GM21381 (cell line): ENCODE measurements around the gene TMEM178B.
"Not testable (repeated sequence)": the region's sequence is repeated elsewhere in the genome, so short reads cannot be mapped to it uniquely, and the experiment has no call there.

Experiments
- ATAC-seq: cut with Tn5 transposase; IDR thresholded peaks from one replicate; pipeline ENCODE4 v1.9.1; 2021; ENCODE audit warnings: mild to moderate bottlenecking, moderate library complexity; ENCODE audit not compliant: unreplicated experiment

Gene TMEM178B

DNA sequence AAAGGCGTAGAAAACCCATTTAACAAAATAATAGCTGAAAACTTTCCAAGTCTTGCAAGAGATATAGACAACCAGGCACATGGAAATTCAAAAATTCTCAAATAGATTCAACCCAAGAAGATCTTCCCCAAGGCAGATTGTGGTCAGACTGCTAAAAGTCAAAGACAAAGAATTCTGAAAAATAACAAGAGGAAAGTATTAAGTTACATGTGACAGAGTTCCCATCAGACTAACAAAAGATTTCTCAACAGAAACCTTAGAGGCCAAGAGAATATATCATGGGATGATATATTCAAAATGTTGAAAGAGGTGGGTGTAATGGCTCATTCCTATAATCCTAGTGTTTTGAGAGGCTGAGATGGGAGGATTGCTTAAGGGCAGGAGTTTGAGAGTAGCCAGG lies 59.8 kb downstream of the TMEM178B start:
- ATAC-seq: no peak

DNA sequence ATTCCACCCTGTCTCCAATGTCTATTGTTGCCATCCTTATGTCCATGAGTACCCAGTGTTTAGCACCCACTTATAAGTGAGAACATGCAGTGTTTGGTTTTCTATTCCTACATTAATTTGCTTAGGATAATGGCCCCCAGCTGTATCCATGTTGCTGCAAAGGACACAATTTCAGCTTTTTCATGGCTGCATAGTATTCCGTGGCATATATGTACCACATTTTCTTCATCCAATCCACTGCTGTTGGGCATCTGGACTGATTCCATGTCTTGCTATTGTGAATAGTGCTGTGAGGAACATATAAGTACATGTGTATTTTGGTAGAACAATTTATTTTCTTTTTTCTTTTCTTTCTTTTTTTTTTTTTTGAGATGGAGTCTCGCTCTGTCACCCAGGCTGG lies 68.2 kb downstream of the TMEM178B start:
- no peak for ATAC-seq

DNA sequence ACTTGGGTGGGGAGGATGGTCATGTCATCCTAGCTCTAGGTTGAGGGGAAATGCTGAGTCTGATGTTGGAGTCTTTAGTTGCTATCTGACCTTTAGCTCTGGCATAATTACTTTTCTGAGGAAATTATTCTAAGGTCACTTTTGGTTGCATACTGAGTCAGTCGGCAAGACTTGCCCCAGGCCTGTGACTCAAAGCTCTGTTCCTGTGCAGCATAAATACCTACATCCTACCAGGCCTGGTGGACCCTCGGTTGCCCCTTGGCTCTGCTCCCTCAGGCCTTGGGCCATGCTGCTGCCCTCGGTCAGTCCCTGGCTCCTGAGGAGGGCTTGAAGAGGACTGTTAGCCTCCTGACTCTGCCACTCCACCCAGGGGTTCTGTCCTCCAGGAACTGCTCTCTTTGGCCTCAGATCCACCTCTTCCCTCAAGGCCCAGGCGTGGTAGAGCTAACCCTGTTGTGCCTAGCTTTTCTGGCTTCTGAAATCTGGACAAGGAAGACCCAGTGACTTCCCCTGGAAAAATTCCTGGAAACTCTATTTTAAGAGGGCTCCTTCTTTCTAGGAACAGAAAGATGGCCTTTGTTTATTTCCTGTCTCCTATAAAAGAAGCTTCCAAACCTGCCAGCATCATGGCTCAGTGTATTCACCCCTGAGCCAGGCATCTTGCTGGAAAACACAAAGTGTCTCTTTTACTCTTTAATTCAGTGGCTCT lies 71.2 kb downstream of the TMEM178B start:
- ATAC-seq: no peak

DNA sequence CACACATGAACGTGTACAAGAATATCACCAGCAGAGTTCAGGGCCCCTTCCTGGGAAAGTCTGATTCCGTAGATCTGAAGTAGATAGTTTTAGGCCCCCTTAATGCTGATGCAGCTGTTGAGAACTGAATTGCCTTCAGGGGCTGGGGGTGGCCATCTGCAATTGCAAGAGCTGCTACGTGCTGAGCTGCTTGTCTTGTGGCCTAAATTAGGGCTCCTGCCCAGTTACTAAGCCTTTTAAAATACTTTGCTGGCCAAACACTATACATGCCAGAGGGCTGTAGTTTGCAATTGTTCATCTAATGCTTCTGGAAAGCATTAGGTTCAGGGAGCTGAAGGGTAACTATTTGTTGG lies 71.7 kb downstream of the TMEM178B start:
- no peak for ATAC-seq

DNA sequence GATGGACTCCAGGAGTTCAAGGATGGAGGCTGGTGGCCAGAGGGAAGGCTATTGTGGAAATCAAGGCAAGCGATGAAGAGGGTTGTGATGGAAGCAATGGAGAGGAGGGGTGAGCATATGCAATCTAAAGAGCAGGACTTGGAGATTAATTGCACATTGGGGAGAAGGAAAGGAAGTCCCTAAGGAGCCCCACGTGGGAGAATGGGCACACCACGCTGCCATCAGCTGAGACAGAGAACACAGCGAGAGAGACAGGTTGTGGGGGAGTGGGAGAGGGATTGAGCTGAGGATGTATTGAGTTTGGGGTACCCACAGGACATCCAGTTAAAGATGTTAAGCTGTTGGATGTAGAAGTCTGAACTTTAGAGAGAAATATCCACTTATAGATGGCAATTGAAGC lies 73.6 kb downstream of the TMEM178B start:
- no peak for ATAC-seq

DNA sequence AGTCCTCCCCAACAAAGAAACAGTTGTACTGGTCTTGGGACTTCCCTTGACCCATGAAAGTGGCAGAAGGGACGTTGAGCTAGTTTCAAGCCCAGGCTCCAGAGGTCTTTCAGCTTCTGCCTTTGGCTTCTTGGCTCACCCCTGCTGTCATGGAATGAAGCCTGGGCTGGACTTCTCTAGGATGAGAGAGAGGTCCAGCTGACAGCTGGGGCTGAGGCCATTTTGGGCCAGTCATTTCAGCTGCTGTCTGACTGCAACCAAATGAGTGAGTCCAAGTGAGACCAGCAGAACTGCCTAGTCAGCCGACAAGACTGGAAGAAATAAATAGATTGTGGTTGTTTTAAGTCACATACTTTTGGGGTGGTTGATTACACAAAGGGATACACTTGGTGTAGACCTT lies 76.6 kb downstream of the TMEM178B start:
- ATAC-seq: no peak

DNA sequence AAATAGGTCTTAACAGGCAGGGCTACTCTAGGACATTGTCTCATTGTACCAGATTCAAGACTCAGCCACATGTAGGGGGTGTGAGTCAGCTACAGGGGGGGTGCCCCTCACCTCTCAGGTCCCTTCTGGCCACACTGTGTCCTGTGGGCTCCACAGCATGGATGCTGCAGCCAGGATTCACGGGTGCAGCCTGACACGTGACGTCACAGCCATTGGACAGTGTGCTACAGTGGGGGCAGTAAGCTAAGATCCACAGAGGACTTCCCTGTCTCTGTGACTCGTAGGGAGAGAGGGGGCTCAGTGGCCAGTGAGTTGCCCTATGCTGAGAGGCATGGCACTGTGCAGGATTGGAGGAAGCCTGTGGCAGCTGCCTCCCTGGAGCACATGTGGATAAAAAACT lies 77.9 kb downstream of the TMEM178B start:
- ATAC-seq: no peak

DNA sequence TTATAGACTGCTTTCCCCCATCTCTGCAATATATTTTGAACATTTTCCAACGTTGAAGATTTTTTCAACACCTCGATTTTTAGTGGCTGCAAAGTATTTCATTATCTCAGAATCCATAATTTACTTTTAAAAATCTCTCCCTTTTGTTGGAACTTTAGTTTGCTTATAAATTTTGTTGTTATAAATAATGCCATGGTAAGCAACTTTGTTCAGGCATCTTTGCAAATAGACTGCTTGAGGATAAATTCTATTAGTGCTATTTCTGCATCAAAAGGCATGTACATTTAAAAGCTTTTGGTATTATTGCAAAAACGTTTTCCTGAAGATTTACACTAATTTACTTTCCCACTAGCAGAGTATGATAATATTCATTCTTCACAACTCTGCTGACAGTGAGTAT lies 79.4 kb downstream of the TMEM178B start:
- no peak for ATAC-seq

DNA sequence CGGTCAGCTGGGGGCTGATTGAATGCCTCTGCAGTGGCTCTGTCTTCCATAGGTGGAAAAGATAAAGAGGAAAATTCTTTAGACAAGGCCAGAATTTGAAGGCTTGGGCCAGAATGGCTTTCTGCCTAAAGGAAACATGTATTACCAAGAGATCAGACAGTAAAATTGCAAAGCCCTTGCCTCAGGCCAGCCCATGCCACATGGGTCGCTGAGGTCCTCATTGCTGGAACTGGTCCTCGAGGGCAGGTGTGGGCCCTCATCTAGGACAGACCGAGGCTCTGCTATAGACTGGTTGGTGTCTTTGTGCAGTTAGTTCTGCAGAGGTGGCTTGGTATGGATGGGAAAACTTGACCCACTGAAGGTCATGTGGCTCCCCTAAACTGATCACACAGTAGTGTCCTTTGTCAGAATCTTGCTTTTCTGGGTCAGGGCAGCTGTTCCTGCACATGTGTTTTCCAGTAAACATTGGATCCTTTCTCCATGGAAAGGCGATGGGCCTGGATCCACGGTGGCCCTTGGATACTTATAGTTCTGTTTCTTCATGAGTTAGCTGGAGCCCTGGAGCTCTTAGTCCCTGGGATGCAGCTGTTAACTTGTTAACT lies 80.4 kb downstream of the TMEM178B start:
- no peak for ATAC-seq

DNA sequence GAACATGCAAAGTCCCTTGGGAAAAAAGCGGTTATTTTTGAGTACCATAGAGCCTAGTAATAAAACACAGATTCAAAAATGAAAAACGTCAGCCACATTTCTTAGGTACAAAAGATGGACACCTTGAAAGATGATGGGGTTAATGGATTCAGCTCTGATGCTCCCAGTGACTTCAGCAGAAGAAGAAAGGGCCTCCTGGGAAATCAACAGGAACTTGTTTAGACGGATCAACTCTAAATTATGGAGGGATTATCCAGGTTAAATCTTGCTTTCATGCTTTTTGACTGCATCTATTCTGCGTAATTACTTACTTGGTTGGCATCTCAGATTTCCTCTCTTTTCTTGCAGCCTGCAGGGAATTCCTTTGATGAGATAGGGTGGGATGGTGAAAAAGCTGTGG lies 82.5 kb downstream of the TMEM178B start:
- ATAC-seq: no peak

DNA sequence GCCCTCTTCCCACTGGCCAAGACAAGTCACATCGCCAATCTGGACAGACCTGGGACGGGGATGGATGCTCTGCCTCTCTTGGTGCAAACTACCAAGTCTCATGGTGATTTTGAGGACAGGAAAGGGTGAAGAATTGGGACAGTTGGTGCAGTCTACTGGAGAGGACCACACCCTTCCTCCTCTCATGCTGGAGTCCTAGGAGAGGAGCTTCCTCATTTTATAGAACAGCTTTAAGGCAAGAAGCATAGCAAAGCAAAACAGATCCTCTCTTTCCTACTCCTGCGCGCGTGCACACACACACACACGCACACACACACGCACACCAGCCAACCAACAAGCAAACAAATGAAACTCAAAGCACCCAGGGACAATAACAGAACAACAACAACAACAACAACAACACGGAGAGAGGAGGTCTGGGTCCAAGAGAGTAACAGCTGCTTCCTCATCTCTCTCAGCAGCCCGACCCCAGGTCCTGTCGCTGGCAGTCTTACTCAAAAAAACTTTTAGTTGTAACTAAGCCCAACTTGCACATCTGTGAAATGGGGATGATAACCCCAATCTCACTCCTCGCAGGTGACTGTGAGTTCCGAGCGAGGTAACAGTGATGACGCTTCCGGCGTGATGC lies 83.4 kb downstream of the TMEM178B start:
- no peak for ATAC-seq

DNA sequence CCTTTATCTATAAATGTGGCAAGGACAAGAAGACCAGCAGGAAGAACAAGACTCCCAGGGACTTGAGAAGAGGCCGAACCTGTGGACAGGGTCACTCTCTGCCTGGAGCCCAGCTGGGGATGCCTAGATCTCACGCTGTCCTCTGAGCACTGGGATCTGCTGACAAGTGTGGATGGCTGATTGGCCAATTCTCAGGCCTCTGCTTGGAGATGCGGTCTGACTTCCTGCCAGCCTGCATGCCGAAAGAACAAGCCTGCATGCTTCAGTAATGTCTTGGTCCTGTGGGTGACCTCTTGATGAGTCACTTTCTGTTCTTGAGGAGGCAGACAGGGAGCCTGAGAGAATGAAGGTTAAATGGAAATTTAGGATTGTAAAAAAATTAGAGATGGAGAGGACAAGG lies 84.7 kb downstream of the TMEM178B start:
- peak; percentile 63 for ATAC-seq

DNA sequence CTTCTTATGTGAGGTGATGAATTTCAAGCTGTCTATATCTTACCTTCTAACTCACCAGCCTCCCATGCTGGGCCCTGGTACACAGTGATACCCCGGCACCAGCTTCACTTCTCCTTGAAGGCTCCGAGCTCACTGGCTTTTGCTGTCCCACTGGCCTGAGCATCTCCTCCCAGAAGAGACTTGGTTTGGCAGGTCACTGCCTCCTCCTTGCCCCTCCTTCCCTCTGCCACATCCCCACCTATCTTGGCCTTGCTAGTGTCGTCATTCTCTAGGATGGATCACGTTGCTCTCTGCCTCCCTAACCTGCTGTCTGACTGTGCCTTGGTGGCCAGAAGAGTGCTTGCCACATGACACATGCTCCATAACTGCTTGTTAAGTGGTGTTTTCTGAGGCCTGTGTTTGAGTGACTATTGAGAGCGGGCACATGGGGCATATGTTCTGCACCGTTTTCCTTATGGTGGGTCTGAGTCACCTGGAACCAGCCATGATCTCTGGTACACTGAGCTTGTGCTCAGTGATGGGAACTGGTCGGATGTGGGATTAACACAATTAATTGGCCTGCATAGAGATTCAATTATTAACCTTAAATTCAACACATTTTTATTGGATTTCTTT lies 86.5 kb downstream of the TMEM178B start:
- no peak for ATAC-seq

DNA sequence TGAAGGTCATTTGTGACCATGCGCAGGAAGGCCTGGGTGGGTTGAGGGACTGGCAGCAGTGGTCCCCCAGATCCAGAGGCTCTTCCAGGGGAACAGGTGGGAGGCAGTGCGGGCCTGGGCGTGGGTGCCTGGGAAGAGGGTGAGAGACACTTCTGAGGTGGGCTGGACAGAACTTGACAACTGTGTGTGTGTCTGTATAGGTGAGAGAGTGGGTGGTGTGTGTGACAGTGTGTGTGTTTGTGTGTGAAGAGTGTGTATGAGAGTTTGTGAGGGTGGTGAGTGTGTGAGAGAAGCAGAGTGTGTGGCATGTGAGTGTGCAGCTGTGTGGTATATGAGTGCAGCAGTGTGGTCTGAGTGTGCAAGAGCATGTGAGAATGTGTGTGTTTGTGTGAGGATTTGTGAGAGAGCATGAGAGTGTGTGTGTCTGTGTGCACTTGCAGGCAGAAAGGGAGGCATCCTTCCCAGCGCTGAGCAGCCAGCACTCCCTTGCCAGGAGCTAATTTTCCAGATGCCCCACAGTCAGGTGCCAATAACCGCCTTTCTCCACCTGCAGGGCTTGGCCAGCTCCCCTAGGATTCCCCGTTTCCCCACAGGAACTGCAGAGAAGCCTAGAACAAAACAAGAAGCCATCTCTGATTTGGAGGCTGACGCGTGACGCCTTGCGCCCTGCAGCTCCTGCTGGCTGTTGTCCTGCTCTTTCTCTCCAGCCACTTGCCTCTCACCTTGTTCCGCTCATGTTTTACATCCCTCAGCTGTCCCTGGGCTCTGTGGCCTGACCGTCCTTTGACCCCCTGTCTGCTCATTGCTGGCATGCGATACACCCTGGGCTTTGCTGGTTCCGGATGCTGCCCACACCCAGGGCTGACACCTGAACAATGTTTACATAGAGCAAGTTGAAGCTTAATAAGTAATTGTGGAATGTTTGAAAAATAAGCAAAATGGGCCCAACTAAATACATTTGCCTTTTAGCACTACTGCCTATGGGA lies 88.0 kb downstream of the TMEM178B start:
- no peak for ATAC-seq

DNA sequence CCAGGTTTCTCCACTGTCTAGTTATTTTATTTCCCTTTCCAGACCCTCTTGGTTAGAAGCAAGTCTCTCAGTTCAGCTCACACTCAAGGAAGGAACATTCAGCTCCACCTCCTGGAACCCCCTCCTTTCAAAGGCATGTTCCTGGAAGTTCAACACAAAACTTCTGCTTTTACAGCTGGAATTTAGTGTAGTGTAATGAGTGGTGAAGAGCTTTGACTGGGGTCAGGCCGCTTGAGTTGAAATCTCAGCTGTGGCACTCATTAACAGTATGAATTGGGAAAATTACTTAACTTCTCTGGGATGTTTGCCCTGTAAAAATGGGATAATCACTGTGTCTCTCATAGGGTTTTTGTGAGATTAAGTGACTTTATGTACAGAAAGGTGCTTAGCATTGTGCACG lies 91.7 kb downstream of the TMEM178B start:
- ATAC-seq: no peak

DNA sequence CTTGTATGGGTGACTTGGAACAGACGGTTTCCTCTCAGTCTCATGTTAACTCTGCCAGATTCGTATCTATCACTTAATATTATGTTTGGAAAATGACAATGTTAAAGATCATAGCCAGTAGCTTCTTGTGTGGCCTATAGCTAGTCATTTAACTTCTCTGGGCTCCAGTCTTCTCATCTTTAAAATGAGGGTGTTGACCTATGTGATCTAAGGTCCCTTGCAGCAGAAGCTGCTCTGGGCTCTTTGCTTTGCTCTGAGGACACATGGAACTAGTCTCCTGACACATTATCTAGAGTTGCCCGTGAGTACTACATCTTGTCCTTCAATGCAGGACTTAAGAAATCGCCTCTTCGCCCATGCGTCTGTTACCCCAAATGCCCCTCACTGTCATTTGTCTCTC lies 93.1 kb downstream of the TMEM178B start:
- no peak for ATAC-seq

DNA sequence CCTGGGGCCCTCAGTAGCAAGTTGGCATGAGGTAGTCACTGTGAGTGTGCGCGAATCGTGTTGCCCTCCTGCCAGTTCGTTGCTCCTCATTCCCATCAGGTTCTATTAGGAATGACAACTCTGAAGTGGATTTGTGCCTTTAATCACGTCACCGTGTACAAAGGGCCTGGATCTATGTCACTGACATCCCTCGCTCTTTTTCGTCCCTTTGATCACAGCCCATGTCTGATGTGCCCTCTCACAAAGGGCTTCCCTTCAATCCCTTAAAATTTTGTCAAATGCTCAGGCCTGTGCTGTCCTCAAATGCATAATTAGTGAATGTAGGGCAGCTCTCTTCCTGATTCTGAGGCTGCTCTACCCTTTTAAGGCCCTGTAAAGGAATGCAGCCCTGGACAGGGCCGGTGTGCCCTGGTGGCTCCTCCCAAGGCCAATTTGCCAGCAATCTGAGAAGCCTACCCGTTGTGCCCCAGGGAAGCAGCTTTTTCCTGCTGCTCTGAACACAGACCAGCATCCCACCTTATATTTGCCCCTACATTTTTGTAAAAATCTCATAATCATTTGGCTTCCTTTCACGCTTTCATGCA lies 93.6 kb downstream of the TMEM178B start:
- no peak for ATAC-seq

DNA sequence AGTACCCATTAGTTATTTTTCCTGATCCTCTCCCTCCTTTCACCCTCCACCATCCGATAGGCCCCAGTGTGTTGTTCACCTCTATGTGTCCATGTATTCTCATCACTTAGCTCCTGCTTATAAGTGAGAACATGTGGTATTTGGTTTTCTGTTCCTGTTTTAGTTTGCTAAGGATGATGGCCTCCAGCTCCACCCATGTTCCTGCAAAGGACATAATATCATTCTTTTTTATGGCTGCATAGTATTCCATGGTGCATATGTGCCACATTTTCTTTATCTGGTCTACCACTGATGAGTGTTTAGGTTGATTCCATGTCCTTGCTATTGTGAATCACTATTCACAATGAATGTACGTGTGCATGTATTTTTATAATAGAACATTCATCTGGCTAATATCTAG lies 95.3 kb downstream of the TMEM178B start:
- not testable (repeated sequence) for ATAC-seq

DNA sequence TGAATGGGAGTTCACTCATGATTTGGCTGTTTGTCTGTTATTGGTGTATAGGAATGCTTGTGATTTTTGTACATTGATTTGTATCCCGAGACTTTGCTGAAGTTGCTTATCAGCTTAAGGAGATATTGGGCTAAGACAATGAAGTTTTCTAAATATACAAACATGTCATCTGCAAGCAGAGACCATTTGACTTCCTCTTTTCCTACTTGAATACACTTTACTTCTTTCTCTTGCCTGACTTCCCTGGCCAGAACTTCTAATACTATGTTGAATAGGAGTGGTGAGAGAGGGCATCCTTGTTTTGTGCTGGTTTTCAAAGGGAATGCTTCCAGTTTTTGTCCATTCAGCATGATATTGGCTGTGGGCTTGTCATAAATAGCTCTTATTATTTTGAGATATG lies 101.9 kb downstream of the TMEM178B start:
- not testable (repeated sequence) for ATAC-seq

DNA sequence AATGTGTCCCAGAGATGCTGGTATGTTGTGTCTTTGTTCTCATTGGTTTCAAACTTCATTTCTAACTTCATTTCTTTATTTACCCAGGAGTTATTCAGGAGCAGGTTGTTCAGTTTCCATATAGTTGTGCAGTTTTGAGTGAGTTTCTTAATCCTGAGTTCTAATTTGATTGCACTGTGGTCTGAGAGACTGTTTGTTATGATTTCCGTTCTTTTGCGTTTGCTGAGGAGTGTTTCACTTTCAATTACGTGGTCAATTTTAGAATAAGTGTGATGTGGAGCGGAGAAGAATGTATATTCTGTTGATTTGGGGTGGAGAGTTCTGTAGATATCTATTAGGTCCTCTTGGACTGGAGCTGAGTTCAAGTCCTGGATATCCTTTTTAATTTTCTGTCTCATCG lies 103.3 kb downstream of the TMEM178B start:
- not testable (repeated sequence) for ATAC-seq
